H4 (cell line): Measurements from ENCODE around the gene DEGS1. TPM values are rescaled to one million over a fixed set of nuclear protein-coding genes. Genes with fewer than 3 reads are reported as not detected.
"Not testable (repeated sequence)": the region's sequence is repeated elsewhere in the genome, so short reads cannot be mapped to it uniquely, and the experiment has no call there.

Experiments
- DNase-seq: peaks from one replicate; pipeline ENCODE4 v3.0.0-alpha.2; 2015; ENCODE audit warnings: low spot score
- total RNA-seq: library from RNA; depleted of rRNA; stranded (reverse); fragments of >200 nt; shearing (Covaris generic); gene quantifications from 2 replicates; pipeline ENCODE4 v1.2.3, GENCODE V29; 2014

DEGS1 gene
- total RNA-seq, 1 experiment from 2014 or later = 107 TPM

DNA sequence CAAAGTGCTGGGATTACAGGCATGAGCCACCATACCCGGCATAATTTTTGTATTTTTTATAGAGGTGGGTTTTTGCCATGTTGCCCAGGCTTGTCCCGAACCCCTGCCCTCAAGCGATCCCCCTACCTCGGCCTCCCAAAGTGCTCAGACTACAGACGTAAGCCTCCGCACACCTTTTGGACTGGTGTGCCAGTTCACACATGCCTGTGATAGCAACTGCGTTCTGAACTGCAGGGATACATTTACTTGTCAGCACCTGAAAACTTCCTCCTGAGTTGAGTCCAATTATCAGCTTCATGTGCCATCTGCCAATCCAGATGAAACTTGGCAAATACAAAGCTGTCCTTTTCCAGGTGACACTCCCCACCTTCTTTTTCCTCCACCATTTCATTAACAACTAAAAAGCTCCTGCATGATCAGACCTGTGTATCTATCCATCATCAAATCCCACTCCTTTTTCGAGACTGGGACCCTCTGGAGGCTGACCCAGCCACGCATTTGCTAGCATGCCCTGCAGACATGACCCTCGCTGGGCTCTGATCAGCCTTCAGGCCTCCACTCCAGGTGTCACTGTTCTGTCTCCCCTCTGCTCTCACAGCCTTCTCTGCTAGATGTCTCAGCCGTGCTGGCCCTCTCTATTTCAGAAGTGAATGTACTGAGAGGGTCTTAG is 2.1 kb upstream of the DEGS1 start:
- no peak for DNase-seq

DNA sequence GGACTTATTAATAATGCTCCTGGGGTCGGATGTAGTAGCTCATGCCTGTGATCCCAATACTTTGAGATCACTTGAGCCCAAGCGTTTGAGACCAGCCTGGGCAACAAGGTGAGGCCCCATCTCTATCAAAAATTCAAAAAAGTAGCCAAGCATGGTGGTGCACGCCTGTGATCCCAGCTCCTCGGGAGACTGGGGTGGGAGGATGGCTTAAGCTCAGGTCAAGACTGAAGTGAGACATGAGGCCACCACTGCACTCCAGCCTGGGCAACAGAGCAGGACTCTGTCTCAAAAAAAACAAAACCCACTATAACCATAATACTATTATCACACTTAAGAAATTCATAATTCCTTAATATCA is 1.6 kb upstream of the DEGS1 start:
- DNase-seq = no peak

DNA sequence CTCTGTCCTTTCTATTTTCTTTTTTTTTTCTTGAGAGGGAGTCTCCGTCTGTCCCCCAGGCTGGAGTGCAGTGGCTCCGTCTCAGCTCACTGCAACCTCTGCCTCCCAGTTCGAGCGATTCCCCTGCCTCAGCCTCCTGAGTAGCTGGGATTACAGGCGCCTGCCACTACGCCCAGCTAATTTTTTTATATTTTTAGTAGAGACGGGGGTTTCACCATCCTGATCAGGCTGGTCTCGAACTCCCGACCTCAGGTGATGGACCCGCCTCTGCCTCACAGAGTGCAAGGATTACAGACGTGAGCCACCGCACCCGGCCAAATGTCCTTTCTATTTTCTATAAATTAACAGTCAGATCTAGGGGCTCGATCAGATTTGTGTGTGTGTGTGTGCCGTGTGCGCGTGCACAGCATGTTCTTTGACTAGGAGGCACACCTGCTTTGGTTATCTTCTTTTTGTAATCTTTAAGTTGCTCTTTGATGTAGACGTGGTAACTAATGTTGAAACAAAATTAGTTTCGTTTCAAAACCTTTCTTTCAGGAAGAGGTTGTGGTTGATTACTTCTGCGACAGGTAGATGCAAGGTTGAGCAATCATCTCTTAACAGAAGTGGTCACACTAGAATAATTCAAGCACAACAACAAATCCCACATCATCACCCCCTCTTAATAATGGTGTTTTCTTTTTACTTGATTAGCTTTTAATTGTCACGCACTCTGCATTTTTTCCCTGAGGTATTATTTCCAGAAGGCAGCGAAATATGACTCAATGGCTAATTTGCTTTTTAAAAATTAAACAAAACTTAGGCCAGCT is 779 bp upstream of the DEGS1 start:
- DNase-seq = no peak

DNA sequence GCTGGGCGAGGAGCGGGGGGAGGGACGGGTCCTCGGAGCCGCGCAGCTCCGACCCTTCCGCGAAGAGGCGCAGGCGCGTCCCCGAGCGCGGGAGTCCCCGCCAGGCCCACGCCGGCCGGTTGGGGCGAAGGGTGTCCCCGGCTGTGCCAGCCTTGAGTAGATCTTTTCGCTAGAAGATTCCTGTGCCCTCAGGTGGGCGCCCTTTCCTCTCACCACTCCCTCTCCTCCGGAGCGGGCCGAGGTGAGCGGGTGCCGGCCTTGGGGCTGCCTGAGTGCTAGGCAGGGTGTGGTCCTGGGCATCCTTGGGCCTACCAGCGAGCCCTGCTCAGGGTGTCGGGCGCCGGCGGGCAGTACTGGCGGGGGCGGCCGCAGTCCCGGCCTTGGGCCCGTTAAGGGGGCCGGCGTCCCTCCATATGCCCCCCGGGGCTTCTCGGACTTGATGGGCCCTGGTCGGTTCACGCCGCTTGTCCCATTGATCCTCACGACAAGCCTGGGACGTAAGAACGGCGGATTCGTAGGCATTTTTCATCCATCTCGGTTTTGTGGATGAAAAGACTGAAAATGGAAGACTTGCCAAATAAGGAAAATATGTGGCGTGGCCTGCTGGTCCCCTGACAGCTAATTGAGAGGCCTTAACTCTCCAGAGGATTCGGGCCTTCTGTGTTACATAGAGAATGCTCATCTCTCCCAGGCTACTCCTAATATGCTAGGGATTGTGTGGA is 712 bp downstream of the DEGS1 start:
- peak; percentile 18 for DNase-seq

DNA sequence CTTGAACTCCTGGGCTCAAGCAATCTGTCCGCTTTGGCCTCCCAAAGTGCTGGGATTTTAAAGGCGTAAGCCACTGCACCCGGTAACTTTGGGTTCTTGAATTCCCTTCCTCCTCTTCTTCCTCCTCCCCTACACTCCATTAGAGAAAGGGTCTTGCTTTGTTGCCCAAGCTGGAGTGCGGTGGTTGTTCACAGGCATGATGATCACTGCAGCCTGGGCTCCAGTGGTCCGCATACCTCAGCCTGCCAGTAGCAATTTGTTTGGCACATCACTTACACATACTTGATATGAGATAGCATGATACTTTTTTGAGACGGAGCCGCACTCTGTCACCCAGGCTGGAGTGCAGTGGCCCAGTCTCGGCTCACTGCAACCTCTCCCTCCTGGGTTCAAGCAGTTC is 2.2 kb downstream of the DEGS1 start:
- no peak for DNase-seq

DNA sequence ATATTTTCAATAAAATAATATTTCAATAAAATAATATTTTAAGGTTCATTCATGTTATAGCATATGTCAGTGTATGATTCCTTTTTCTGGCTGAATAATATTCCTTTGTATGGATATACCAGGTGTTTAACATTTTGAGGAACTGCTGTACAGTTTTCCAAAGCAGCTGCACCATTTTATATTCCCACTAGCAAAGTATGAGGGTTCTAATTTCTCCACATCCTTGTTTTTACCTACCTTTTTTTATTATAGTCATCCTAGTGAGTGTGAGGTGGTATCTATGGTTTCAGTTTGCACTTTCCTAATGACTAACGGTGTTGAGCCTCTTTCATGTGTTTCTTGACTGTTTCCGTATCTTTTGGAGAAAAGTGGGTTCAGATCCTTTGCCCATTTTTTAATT is 5.2 kb downstream of the DEGS1 start:
- DNase-seq = no peak

DNA sequence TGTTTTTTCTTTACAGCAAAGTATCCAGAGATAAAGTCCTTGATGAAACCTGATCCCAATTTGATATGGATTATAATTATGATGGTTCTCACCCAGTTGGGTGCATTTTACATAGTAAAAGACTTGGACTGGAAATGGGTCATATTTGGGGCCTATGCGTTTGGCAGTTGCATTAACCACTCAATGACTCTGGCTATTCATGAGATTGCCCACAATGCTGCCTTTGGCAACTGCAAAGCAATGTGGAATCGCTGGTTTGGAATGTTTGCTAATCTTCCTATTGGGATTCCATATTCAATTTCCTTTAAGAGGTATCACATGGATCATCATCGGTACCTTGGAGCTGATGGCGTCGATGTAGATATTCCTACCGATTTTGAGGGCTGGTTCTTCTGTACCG is 6.5 kb downstream of the DEGS1 start:
- DNase-seq = no peak

DNA sequence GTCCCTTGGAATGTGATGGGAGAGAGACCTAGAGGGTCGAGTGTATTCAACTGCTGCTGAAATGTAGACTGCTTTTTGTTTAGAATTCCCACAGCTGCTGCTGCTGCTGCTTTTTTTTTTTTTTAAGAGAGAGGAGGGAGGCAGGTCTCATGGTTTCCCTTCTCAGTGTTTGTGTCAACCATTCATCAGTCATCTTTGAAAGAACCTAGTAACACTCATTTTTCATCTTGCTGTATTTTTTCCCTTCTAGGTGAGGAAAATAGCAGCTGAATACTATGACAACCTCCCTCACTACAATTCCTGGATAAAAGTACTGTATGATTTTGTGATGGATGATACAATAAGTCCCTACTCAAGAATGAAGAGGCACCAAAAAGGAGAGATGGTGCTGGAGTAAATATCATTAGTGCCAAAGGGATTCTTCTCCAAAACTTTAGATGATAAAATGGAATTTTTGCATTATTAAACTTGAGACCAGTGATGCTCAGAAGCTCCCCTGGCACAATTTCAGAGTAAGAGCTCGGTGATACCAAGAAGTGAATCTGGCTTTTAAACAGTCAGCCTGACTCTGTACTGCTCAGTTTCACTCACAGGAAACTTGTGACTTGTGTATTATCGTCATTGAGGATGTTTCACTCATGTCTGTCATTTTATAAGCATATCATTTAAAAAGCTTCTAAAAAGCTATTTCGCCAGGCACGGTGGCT is 9.2 kb downstream of the DEGS1 start:
- DNase-seq = no peak

DNA sequence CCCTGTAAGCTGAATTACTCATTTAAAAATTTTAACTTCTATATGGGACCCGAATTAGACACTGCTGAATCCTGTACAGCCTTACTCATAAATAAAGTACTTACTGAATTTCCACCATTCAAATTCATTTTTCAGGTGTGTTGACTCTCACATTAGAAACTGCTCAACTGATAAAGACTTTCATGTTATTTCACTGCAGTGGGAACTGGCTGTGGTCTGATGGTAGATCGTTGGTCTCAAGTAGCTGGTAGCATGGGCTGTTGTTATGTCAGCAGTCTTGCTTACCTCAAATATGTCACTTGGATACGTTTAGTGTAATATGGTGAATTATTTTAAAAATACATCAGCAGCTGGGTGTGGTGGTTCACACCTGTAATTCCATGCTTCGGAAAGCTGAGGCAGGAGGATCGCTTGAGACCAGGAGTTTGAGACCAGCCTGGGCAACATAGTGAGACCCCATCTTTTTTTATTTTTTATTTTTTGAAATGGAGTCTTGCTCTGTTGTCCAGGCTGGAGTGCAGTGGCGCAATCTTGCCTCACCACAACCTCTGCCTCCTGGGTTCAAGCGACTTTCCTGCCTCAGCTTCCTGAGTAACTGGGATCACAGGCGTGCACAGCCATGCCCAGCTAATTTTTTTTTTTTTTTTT is 10.4 kb downstream of the DEGS1 start:
- DNase-seq = no peak

DNA sequence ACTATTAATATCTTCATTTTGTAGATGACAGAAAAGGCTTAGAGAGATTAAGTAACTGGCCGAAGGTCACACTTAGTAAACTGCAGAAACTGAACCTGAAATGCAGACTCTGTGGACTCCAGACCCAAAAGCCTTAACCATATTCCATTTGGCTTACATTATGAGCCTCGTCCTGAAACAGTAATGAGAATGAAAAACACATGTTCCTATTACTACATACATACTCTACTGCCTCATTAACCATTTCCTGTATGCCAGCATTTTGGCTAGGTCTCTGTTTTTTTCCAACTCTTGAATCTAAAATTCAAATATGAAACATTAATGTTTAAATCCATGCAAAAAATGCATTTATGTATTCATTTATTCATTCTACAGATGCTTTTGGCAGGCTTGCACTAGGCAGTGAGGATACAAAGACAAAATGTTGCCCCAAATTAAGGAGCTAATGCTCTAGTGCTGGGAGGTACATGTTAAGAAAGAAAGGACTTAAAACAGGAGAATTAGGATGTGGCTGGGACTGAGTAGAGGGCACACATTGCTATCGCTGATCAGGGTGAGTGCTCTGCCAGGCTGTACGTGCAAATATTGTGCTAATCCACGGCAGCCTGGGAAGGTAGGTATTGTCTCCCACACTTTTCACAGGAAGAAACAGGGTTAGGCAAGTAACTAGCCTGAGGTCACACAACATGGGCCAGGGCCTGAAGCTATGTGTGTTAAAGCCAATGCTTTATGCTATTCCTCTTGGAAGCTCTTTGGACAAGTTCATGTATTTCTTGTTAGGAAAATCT is 14.0 kb downstream of the DEGS1 start:
- DNase-seq = no peak

DNA sequence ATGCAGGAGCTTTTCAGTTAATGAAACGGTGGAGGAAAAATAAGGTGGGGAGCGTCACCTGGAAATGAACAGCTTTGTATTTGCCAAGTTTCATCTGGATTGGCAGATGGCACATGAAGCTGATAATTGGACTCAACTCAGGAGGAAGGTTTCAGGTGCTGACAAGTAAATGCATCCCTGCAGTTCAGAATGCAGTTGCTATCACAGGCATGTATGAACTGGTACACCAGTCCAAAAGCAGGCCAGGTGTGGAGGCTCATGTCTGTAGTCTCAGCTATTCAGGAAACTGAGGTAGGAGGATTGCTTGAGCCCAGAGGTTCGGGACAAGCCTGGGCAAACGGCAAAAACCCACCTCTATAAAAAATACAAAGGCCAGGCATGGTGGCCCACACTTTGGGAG is 15.5 kb downstream of the DEGS1 start:
- no peak for DNase-seq

DNA sequence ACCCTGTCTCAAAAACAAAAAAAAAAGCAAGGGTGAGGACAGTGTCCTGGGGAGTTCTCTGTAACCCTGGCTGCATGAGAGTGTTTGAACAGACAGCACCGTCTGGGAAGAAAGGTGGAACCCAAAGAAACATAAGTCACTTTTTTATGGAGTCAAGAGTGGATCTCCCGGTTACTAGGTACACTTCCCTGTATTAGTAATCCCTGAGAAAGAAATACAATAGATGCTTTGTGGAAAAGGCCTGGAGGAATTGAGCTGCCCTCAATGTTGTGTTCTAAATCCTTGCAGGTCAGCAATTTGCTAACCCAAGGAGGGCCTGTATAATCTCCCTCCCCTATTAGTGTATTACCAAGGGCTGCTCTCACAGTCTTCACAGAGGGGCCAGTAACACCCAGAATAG is 16.6 kb downstream of the DEGS1 start:
- no peak for DNase-seq

DNA sequence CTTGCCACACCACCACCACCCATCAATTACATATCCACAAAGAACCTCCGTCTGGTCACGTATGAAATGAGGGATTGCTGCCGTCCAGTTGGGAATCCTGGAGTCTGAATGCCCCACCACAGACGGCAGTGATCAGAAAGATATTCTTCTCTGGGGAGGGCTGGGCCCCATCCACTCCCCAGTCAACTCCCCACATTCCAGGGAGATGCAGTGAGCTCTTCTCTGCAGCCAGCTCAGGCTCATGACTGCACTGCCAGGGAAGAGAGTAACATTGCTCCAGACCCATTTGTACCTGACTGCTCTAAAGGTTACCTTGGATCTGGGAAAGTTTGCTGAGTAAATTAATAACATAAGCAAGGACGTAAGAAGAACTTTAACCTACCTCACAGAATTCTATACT is 18.3 kb downstream of the DEGS1 start:
- no peak for DNase-seq

DNA sequence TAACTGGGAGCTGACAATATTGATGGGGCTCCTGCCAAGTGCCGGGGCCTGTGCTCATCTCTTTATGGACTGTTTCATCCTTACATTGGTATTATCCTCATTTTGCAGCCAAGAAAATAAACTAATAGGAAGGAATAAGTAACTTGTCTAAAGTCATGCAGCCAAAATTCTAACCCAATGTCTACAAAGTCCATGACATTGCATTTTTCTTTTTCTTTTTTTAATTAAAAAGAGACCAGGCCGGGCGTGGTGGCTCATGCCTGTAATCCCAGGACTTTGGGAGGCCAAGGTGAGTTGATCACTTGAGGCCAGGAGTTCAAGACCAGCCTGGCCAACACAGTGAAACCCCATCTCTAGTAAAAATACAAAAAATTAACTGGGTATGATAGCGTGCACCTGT is 18.8 kb downstream of the DEGS1 start:
- no peak for DNase-seq

DNA sequence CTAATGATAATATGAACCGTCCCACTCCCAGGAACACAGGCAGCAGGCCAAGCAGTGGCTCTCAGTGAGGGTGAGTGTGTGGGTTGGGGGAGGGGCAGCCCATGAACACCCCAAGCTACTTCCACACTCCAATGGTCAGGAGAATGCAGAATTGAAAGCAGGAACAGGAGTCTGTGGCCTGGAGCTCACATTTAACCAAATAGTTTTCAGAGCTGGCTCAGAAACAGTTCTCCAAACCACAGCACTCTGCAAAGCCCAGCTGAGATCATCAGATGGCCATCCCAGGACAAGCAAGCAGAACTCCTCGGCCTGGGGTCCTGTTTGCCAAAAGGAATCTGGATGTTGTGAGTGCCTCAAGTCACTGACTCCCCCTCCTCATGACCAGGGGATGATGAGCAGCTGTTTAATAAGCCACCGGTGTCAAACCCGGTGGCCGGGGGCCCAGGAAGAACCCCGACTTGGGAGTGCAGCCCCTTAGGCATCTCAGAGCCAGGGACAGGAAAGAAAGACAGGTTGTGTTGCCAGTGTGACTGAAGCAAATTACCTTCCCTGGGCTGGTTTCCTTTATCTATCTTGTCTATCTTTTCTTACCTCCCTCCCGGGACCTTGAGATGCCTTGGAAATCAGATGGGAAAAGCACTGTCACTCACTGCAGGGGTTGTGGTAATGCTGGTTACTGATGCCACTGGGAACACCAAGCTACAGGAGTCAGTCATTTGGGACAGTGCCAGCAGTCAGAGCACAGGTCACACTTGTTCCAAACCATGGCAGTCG is 20.4 kb downstream of the DEGS1 start:
- DNase-seq = peak; percentile 68

DNA sequence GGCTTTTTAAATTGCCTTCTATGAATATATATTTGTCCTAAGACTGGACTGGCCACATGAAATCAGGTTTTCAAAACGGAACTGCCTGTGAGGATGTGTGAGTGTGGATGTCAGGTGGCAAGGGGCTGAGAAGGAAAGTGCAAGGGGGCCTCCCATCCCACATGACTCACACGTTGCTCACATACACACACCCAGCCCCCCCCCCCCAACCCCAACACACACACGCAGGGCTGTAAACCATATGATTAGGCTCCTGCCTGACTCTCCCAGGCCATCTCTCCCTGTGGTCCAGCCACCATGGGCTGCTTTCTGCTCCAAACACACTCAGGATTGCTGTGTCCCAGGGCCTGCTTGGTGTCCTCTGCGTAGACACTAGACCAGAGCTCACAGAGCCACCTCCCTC is 22.4 kb downstream of the DEGS1 start:
- DNase-seq = peak; percentile 54

DNA sequence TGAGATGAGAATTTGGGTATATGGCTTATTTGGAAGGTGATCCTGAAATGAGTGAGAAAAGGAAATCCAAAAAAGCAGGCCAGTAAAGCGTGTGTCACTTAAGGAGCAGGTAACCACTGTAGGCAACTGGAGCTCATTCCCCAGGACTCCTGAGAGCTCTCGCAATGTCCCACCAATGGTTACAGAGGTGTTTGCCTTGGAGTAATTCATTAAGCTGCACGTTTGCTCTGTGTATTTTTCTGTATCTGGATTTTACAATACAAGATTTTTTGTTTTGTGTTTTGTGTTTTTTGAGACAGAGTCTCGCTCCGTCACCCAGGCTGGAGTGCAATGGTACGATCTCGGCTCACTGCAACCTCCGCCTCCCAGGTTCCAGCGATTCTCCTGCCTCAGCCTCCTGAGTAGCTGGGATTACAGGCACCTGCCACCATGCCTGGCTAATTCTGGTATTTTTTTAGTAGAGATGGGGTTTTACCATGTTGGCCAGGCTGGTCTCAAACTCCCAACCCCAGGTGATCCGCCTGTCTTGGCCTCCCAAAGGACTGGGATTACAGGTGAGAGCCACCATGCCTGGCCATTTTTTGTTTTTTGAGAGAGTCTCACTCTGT is 23.0 kb downstream of the DEGS1 start:
- DNase-seq = not testable (repeated sequence)

DNA sequence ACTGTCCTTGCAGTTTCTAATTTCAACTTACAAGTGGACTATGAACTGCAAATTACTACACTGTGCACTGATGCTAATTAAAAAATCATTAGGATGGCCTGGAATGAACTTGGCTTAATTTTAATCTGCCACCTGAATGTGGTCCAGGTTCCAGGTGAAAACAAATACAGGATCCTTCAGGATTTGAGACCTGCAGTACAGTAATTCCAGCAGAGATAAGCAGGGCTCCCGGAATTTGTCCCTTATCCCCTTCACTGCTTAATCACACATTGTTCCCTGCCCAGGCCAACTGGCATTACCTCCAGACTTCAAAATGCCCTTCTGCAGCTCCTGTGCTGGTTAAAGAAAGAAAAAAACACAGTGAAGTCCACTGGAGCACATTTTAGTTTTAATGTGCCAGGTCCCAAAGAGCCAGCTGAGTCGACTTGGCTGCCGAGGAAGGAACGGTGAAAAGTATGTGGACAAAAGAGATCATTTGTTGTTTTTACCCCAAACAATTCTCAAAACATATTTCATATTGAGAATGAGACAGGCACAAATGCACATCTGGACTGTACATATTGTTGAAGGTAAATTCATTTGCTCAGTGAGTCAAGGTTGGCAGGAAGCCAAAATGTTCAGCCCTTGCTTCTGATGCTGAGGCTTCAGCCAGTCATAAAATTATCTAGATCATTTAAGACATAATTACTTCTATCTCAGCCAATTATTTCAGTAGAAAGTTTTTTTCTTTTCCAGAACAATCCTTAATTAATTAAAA is 28.3 kb downstream of the DEGS1 start:
- no peak for DNase-seq

DNA sequence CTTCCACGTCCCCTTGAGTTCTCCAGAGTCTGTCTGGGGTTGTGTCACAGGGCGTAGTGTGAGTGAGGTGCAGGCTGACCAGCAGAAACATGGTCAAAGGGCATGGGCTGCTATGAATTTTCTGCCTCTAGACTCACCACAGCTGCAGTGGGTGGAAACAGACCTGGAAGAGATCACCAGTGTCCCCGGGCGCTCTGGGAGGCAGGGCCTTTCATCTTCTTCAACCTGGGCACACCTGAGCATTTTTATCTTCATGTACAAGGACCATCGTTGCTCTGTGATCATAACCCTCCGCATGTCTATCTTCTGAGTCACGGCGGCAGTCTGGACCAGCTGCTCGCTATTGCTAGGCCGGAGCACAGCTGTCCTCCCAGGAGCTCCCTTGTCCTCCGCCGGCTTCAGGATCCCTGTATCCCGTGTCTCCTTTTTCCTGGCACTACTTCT is 29.6 kb downstream of the DEGS1 start:
- DNase-seq = no peak
